Spleen (tissue), 7 donors: Measurements from ENCODE around the gene NFE2.

Experiments used
- CTCF ChIP-seq, 11 experiments: fragments of 200-600 bp in 7 of 11; fragments of 450-650 bp in 4 of 11; sonication (generic) in 4 of 11; IDR thresholded peaks in 8 of 11; conservative IDR thresholded peaks in 3 of 11; 1 replicate in 7 of 11; 2 replicates in 4 of 11; pipeline versions ENCODE4 v1.4.0 to v1.8.0; 2016 to 2021; ENCODE audit warnings: antibody characterized with exemption in 11 of 11, inconsistent platforms in 4 of 11, mild to moderate bottlenecking in 1 of 11
- POLR2A ChIP-seq, 3 donors: fragments of 450-650 bp; IDR thresholded peaks; one replicate each; pipeline ENCODE4 v1.5.1; 2017; ENCODE audit warnings: antibody characterized with exemption in 3 of 3, mild to moderate bottlenecking in 1 of 3
- donor health status: DM: no; HTN: no; CAD: no; lungs with moderate emphysema.
- donor health status: DM: no; HTN: no; CAD: no.
- donor health status: DM: no; HTN: no; CAD: no.

GRCh38 chr12:54337280-54337842, 36.5 kb upstream of the NFE2 start:
- TF ChIP-seq CTCF (IDR thresholded peaks at IDR 0.05 in 8 of 11, conservative IDR thresholded peaks at IDR 0.05 in 3 of 11) (no peak), POLR2A (IDR thresholded peaks at IDR 0.05) (no peak)
